Lower lobe of right lung (tissue), 2 donors: ENCODE results near the gene ZNF451. TPM values are rescaled to one million over a fixed set of nuclear protein-coding genes. Genes with fewer than 3 reads are reported as not detected.

Experiments
- ATAC-seq, 2 donors: fragments of 200-7000 bp; cut with Tn5 transposase; one replicate each; pipeline ENCODE4 v1.9.1; 2020 to 2022; ENCODE audit warnings: mild to moderate bottlenecking in 2 of 2, moderate library complexity in 2 of 2
- DNase-seq: peaks from one replicate; pipeline ENCODE4 v3.0.0-alpha.2; 2020
- H3K27ac ChIP-seq: fragments of 200-600 bp; one replicate; pipeline ENCODE4 v1.8.0; 2022
- H3K27me3 ChIP-seq: fragments of 200-600 bp; one replicate; pipeline ENCODE4 v1.8.0; 2022; ENCODE audit warnings: low read depth
- H3K36me3 ChIP-seq: fragments of 200-600 bp; one replicate; pipeline ENCODE4 v1.8.0; 2022; ENCODE audit warnings: mild to moderate bottlenecking
- H3K4me1 ChIP-seq: fragments of 200-600 bp; one replicate; pipeline ENCODE4 v1.8.0; 2022
- H3K4me3 ChIP-seq: fragments of 200-600 bp; one replicate; pipeline ENCODE4 v1.8.0; 2022; ENCODE audit warnings: mild to moderate bottlenecking
- H3K9me3 ChIP-seq: fragments of 200-600 bp; one replicate; pipeline ENCODE4 v1.8.0; 2022
- intact Hi-C: fragments of 100-400 bp; cut with DNase I; formaldehyde crosslinking; loops from one replicate; pipeline ENCODE4 v1.11.0; 2022
- total RNA-seq: library from RNA; stranded (reverse); fragmentation: NEBNext Ultra II Directional; extraction: Animal tissue kit (Norgen Biotek cat#: 25700); gene quantifications from one replicate; pipeline ENCODE4 v1.2.1, GENCODE V29; 2021
- TF ChIP-seq, protein P1 (sequence below): fragments of 200-600 bp; IDR thresholded peaks from one replicate; pipeline ENCODE4 v1.8.0; 2022; ENCODE audit warnings: antibody characterized with exemption, mild to moderate bottlenecking
- donor health status: DM: no; HTN: yes; CAD: no; lungs with severe emphysema.

The ZNF451 gene
- total RNA-seq, 1 donor from 2014 or later, result 56.9 TPM

DNA sequence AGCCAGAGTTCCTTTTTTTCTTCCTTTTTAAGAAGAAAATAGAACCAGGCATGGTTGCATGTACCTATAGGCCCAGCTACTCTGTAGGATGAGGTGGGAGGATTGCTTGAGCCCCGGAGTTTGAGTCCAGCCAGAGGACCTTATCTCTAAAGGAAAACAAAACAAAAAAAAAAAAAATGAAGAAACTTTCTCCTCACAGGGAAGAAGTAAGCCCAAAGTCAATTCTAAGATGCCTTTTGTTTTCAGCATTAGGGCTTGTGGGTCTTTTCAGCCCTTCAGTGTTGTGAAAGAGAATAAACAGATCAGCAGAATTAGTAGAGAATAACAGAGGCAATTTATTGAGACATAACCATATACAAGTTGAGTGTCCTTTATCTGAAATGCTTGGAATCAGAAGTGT, 26.8 kb downstream of the ZNF451 start:
- intact Hi-C loops, result no loop called here
- H3K27ac ChIP-seq, result no peak overlapping the region
- H3K36me3 ChIP-seq, result no peaks in the 10 kb centered on the region
- no peaks in the 10 kb centered on the region for H3K4me1 ChIP-seq
- TF ChIP-seq, protein P1, sequence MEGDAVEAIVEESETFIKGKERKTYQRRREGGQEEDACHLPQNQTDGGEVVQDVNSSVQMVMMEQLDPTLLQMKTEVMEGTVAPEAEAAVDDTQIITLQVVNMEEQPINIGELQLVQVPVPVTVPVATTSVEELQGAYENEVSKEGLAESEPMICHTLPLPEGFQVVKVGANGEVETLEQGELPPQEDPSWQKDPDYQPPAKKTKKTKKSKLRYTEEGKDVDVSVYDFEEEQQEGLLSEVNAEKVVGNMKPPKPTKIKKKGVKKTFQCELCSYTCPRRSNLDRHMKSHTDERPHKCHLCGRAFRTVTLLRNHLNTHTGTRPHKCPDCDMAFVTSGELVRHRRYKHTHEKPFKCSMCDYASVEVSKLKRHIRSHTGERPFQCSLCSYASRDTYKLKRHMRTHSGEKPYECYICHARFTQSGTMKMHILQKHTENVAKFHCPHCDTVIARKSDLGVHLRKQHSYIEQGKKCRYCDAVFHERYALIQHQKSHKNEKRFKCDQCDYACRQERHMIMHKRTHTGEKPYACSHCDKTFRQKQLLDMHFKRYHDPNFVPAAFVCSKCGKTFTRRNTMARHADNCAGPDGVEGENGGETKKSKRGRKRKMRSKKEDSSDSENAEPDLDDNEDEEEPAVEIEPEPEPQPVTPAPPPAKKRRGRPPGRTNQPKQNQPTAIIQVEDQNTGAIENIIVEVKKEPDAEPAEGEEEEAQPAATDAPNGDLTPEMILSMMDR, result no peak
- DNase-seq, result no peak
- H3K9me3 ChIP-seq, result no peaks in the 10 kb centered on the region
- no peak overlapping the region for H3K4me3 ChIP-seq
- no peak for ATAC-seq
- no peaks in the 10 kb centered on the region for H3K27me3 ChIP-seq

DNA sequence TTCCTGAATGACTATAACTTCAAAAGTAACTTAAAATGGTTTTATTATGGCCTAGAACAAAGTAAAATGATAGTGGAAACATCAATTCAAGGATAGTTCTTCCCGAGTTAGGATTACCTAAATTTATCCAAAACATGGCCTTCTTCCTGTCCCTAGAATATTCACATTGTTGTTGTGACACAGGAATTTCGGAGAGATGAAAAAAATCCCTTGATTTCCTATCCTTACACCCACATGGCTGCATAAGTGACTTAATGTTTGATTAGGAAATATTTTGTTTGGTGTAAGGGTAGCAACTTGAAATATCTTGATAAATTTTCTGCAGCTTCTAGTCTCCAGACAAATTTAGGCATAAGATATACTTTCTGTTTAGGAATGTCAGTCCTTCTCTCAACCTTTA, 27.8 kb downstream of the ZNF451 start:
- TF ChIP-seq, protein P1, result no peak
- Histone ChIP-seq H3K27ac (no peak overlapping the region), H3K4me1 (no peaks in the 10 kb centered on the region), H3K9me3 (no peaks in the 10 kb centered on the region), H3K4me3 (no peak overlapping the region), H3K27me3 (no peaks in the 10 kb centered on the region), H3K36me3 (no peaks in the 10 kb centered on the region)
- peak in 1 of 2 donors; percentile 29 for ATAC-seq
- intact Hi-C loops, result no loop called here
- no peak for DNase-seq

DNA sequence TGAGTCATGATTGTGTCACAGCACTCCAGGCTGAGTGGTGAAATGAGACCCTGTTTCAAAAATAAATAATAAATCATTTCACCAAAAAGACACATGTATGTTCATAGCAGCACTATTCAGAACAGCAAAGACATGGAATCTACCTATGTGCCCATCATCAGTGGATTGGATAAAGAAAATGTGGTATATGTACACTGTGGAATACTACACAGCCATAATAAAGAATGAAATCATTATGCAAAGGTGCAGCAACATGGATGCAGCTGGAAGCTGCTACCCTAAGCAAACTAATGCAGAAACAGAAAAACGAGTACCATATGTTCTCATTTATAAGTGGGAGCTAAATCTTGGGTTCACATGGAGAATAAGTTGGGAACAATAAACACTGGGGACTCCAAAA, 33.1 kb downstream of the ZNF451 start:
- TF ChIP-seq, protein P1, result no peak
- intact Hi-C loops, result no loop called here
- no peaks in the 10 kb centered on the region for H3K4me1 ChIP-seq
- H3K27me3 ChIP-seq, result no peaks in the 10 kb centered on the region
- ATAC-seq, result no peak
- no peaks in the 10 kb centered on the region for H3K36me3 ChIP-seq
- DNase-seq, result no peak
- H3K4me3 ChIP-seq, result no peak overlapping the region
- no peaks in the 10 kb centered on the region for H3K9me3 ChIP-seq
- H3K27ac ChIP-seq, result no peak overlapping the region

DNA sequence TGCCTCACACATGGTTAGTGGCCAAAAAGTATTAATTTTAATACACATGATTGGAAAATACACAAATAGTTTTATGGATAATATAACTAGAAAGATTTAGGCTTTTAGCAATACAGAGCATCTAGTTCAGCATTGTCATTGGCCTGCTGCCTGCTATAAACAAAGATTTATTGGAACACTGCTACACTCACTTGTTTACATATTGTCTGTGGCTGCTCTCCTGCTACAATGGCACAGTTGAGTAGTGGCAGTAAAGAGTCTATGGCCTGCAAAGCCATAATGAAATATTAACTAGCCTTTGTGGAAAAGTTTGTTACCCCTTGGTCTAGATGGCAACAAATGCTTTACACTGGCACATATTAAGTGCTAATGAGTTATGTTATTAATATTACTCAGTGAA, 37.8 kb downstream of the ZNF451 start:
- ATAC-seq (no peak), DNase-seq (no peak)
- intact Hi-C loops, result no loop called here
- Histone ChIP-seq H3K4me1 (no peaks in the 10 kb centered on the region), H3K9me3 (no peaks in the 10 kb centered on the region), H3K4me3 (no peak overlapping the region), H3K27ac (no peak overlapping the region), H3K27me3 (no peaks in the 10 kb centered on the region), H3K36me3 (peaks cover 10% of the 10 kb centered on the region)
- TF ChIP-seq, protein P1, result no peak

DNA sequence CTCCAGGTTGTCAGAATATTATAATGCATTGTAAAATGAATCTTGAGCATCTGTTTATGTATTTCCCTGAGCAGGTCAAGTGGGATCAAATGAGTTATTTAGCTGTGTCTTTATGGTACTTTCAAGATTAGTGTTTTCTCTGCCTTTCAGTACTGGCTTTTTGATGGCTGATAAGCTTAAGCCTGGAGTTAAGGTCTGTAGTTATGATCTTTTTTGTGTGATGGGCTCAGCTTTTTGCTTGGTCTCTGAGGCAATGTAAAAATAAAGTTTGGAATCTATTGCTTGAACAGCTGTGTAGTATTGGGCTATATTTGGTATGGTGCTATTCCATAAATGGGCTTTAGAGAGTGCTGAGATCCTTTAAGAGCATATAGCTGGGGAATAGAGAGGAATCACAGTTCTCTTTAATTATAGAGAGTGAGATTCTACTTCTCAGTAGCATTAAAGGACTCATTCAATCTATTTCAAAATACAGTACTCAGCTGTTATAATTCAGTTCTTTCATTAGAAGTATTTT, 40.7 kb downstream of the ZNF451 start:
- TF ChIP-seq, protein P1, result no peak
- DNase-seq (no peak), ATAC-seq (no peak)
- Histone ChIP-seq H3K36me3 (peaks cover 34% of the 10 kb centered on the region), H3K9me3 (no peaks in the 10 kb centered on the region), H3K27ac (no peak overlapping the region), H3K4me3 (no peak overlapping the region), H3K27me3 (no peaks in the 10 kb centered on the region), H3K4me1 (no peaks in the 10 kb centered on the region)
- intact Hi-C loops, result no loop called here

DNA sequence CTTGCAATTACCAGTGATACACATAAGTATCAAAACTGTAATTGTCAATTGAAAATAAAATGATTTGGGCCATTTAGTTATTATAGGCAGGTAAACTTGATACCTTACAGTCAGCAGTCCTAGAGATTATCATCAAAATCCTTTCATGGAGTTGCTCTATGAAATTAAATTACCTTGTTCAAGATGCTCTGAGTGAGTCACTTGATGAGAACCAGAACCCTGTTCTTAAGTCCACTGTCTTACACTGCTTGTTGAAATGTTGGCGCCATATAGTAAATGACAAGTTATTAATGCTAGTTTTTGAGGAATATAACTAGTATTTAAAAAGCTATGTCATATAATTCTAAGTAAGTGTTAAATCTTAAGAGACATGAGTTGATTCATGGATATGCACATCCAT, 45.0 kb downstream of the ZNF451 start:
- no peaks in the 10 kb centered on the region for H3K9me3 ChIP-seq
- no peak overlapping the region for H3K4me3 ChIP-seq
- TF ChIP-seq, protein P1, result no peak
- no peaks in the 10 kb centered on the region for H3K4me1 ChIP-seq
- DNase-seq, result no peak
- peaks cover 60% of the 10 kb centered on the region for H3K36me3 ChIP-seq
- no peak for ATAC-seq
- H3K27ac ChIP-seq, result no peak overlapping the region
- intact Hi-C loops, result no loop called here
- H3K27me3 ChIP-seq, result no peaks in the 10 kb centered on the region
